GM12801 (cell line): ENCODE measurements around the gene KIFAP3.

Experiments
- TF ChIP-seq, protein P1 (sequence below): IDR thresholded peaks from one replicate; pipeline ENCODE4 v1.5.1; 2011; ENCODE audit warnings: control low read depth; ENCODE audit not compliant: insufficient read length; ENCODE audit errors: extremely low read depth

The KIFAP3 gene

DNA sequence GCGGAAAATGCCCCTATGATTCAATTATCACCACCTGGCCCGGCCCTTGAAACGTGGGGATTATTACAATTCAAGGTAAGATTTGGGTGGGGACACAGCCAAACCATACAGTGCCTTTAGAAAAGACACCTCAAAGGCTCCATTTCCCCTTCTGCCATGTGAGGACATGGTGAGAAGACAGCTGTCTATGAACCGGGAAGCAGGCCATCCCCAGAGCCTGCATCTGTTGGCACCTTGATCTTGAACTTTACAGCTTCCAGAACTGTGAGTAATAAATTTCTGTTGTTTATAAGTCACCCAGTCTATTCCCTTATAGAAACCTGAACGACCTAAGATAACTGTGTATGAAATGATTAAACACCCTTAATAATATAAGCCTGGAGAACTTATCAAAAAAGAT is 61.6 kb downstream of the KIFAP3 start:
- TF ChIP-seq, protein P1, sequence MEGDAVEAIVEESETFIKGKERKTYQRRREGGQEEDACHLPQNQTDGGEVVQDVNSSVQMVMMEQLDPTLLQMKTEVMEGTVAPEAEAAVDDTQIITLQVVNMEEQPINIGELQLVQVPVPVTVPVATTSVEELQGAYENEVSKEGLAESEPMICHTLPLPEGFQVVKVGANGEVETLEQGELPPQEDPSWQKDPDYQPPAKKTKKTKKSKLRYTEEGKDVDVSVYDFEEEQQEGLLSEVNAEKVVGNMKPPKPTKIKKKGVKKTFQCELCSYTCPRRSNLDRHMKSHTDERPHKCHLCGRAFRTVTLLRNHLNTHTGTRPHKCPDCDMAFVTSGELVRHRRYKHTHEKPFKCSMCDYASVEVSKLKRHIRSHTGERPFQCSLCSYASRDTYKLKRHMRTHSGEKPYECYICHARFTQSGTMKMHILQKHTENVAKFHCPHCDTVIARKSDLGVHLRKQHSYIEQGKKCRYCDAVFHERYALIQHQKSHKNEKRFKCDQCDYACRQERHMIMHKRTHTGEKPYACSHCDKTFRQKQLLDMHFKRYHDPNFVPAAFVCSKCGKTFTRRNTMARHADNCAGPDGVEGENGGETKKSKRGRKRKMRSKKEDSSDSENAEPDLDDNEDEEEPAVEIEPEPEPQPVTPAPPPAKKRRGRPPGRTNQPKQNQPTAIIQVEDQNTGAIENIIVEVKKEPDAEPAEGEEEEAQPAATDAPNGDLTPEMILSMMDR, result no peak

DNA sequence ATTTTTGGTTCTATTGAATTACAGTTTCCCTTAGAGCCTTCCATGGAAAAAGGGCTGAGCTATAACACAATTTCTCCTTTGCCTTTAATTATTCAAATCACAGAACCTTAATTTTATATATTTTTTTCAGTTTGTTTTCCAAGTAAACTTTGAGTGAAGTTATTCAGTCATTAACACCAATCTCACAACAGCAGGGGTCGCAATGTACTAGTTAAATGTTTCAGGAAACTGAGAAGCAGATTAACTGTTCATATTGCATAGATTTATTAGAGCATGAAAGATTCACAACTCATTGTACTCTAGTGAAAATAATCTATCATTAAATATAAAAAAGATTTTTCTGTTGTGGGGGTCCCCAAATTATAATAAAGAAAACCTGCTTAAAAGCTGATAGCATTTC is 64.1 kb downstream of the KIFAP3 start:
- TF ChIP-seq, protein P1, result no peak

DNA sequence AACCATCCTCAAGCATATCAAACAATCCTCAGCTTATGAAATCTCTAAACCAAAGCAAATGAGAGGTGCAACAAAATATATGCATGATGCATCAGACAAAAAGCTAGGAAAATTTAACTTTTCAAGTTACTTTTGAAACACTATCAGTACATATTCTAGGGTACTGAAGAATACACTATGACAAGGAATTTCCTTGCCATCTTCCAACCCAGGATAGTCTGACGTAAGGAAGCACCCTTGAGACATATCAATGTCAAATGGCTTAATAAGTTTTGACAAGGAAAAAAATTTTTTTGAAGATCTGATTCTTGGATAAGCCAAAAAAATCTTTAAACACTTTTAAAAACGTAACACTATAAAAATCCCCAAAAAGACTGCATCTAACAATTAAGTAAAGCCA is 64.9 kb downstream of the KIFAP3 start:
- TF ChIP-seq, protein P1, result no peak

DNA sequence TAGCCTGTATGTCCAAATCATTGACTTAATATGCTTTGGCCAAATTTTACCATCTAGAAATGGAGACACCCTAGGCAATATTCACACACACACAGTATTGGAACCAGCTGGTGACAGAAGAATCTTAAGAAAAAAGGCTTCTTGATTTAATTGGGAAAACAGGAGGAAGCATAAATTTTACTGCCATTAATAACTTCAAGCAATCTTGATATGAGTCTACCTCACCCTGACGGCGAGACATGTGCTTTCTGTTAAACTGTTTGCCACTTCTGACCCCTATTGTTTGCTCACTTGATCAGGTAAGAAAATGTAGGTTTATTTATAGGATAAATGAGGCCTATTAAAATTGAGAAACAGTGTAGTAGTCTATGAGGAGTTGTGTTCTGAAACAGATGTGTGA is 73.2 kb downstream of the KIFAP3 start:
- TF ChIP-seq, protein P1, result no peak

DNA sequence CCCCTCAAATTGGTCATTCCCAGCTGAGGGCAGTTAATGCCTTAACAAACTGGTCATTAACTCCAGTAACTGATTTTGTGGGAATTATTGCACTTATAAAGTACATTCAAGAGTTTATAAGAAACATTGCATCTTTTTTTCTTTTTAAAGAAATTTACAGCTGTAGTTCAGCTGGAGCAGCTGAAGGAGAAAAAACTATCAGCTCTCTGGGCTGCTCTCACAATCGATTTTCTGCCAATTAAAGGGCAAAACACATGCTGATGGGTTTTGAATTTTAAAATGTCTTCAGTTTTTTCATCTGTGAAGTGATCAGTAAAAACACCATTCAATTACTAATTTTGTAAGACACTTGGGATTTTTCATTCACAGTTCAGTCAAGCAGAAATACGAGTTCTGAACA is 74.7 kb downstream of the KIFAP3 start:
- TF ChIP-seq, protein P1, result no peak

DNA sequence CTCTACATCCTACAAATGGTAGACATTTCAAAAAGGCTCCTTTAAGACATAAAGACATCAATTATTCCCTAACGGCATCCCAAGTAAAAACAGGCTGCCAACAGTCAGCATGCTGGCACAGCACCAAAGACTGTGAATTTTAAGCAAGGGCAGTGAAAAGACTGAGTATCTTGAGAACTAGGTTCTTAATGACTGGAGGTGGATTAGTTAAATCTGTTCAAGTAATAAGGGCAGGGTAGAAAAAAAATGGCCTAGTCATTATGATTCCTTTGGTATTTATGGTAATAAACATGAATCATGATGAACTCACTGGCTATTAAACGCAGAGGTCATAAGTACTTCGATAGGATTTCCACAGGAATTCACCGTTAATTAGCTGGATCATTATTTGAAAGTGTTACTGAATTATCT is 75.2 kb downstream of the KIFAP3 start:
- TF ChIP-seq, protein P1, result no peak

DNA sequence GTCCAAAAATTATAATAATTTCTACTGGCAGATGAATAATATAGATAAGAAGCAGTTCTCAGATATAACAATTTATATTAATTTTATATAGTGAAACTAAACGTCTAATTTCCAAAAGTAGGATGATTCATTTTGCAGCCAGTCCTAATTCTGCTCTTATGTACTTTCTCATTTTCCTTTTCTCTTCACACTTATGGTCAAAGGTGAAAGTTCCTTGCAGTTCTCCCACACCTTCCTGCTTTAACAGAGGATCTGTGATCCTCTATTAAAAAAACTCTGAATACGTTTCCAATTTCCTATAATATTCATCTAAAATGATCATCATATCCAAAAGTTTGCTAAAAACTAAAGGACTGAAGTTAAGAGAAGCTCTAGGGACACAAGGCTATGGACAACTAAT is 78.5 kb downstream of the KIFAP3 start:
- TF ChIP-seq, protein P1, result no peak

DNA sequence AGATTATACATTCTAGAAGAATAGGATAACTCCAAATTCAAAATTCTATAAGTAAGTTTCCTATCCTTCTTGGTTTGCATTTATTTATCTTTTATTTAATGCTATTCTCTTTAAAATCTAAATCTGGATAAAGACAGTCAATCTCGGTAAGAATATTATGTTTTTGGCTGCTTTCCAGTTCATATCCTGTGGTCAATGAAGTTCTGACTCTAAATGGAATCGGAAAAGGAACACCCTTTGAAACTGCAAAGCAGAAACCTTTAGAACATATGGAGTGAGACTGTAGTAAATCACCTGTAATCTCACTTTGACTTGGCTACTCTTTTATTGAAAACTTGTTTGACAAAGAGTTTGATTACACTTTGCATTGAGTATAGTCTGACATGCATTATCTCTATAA is 85.2 kb downstream of the KIFAP3 start:
- TF ChIP-seq, protein P1, result no peak
